ENCODE measurements around the gene LRP2BP. TPM values are rescaled to one million over a fixed set of nuclear protein-coding genes. Genes with fewer than 3 reads are reported as not detected.

LRP2BP gene
- 0.72 TPM for total RNA-seq
- long read RNA-seq, partial matches to known transcripts, result 0 of 10 reads
- long read RNA-seq, other reads (novel, unspliced or antisense), result 10 of 10 reads

- intact Hi-C loops (cut with DNase I), result no loop called here
- Histone ChIP-seq H3K27me3 (no peaks in the 10 kb centered on the region), H3K4me1 (peaks cover 12% of the 10 kb centered on the region), H3K36me3 (peaks cover 11% of the 10 kb centered on the region), H3K27ac (peak within 1 kb of the TSS; percentile 98), H3K4me3 (peak within 1 kb of the TSS; percentile 73), H3K9me3 (no peaks in the 10 kb centered on the region)
- ATAC-seq, result no peak
- TF ChIP-seq, protein P1, sequence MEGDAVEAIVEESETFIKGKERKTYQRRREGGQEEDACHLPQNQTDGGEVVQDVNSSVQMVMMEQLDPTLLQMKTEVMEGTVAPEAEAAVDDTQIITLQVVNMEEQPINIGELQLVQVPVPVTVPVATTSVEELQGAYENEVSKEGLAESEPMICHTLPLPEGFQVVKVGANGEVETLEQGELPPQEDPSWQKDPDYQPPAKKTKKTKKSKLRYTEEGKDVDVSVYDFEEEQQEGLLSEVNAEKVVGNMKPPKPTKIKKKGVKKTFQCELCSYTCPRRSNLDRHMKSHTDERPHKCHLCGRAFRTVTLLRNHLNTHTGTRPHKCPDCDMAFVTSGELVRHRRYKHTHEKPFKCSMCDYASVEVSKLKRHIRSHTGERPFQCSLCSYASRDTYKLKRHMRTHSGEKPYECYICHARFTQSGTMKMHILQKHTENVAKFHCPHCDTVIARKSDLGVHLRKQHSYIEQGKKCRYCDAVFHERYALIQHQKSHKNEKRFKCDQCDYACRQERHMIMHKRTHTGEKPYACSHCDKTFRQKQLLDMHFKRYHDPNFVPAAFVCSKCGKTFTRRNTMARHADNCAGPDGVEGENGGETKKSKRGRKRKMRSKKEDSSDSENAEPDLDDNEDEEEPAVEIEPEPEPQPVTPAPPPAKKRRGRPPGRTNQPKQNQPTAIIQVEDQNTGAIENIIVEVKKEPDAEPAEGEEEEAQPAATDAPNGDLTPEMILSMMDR (IDR thresholded peaks at IDR 0.05), result no peak
- DNase-seq, result no peak
Measured at GRCh38 chr4:185395238-185395955, at the start of gene LRP2BP. TSS of gene LRP2BP (minus strand) at chr4:185395924. CDS start at chr4:185378186, 17,738 bp downstream.

DNA sequence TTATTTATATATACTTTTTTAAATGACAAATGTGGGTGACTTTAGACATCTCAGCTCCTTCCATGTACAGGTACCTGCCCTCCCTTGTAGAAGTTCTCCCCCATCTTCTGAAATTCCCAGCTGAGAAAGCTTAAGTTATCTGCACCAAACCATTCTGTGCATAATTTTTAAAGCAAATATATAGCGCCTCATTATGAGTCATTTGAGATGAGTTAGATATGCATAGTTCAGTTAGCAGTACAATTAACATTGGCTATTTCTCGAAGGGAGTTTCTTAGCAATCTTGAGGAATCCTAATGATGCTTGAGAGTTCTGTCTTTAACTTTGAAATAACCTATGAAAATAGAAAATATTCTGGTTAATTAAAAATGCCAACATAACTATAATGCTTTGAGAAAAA lies 49.5 kb upstream of the LRP2BP start:
- H3K36me3 ChIP-seq, result no peaks in the 10 kb centered on the region
- no peak overlapping the region for H3K4me3 ChIP-seq
- H3K27ac ChIP-seq, result no peak overlapping the region
- DNase-seq (no peak), ATAC-seq (no peak)
- H3K9me3 ChIP-seq, result no peaks in the 10 kb centered on the region
- H3K27me3 ChIP-seq, result no peaks in the 10 kb centered on the region
- no peaks in the 10 kb centered on the region for H3K4me1 ChIP-seq
- intact Hi-C loops (cut with DNase I), result no loop called here
- TF ChIP-seq, protein P1 (IDR thresholded peaks at IDR 0.05), result no peak

GRCh38 chr4:185441479-185441878 lies 45.8 kb upstream of the LRP2BP start:
- no peaks in the 10 kb centered on the region for H3K36me3 ChIP-seq
- intact Hi-C loops (cut with DNase I), result no loop called here
- ATAC-seq, result no peak

GRCh38 chr4:185437809-185438208 lies 42.1 kb upstream of the LRP2BP start:
- H3K9me3 ChIP-seq, result no peaks in the 10 kb centered on the region
- no peak for ATAC-seq
- intact Hi-C loops (cut with DNase I), result no loop called here
- no peak for DNase-seq
- H3K27ac ChIP-seq, result no peak overlapping the region
- no peaks in the 10 kb centered on the region for H3K36me3 ChIP-seq
- no peaks in the 10 kb centered on the region for H3K4me1 ChIP-seq
- H3K27me3 ChIP-seq, result no peaks in the 10 kb centered on the region
- TF ChIP-seq, protein P1 (IDR thresholded peaks at IDR 0.05), result no peak
- H3K4me3 ChIP-seq, result no peak overlapping the region

More at GRCh38 chr4:185441479-185441878, 45.8 kb upstream of the LRP2BP start:
- no peak for DNase-seq
- no peaks in the 10 kb centered on the region for H3K4me1 ChIP-seq
- no peaks in the 10 kb centered on the region for H3K27me3 ChIP-seq
- H3K27ac ChIP-seq, result no peak overlapping the region
- no peak overlapping the region for H3K4me3 ChIP-seq
- TF ChIP-seq, protein P1 (IDR thresholded peaks at IDR 0.05), result no peak
- H3K9me3 ChIP-seq, result no peaks in the 10 kb centered on the region

GRCh38 chr4:185435466-185435865 lies 39.7 kb upstream of the LRP2BP start:
- ATAC-seq, result no peak
- Histone ChIP-seq H3K9me3 (no peaks in the 10 kb centered on the region), H3K36me3 (no peaks in the 10 kb centered on the region), H3K27ac (no peak overlapping the region), H3K4me3 (no peak overlapping the region), H3K4me1 (no peaks in the 10 kb centered on the region), H3K27me3 (no peaks in the 10 kb centered on the region)
- no peak for DNase-seq
- intact Hi-C loops (cut with DNase I), result no loop called here
- TF ChIP-seq, protein P1 (IDR thresholded peaks at IDR 0.05), result no peak
